Measurements from ENCODE around the gene NPBWR2.

- TF ChIP-seq NCOR1 (IDR thresholded peaks at IDR 0.05) (no peak), POLR2A (conservative IDR thresholded peaks at IDR 0.05) (no peak), ARID3A (IDR thresholded peaks at IDR 0.05; ENCODE audit: borderline replicate concordance, low read depth, low read length) (no peak), MAFF (IDR thresholded peaks at IDR 0.05; ENCODE audit: low read length) (no peak), WHSC1 (IDR thresholded peaks at IDR 0.05; ENCODE audit: low read length) (no peak), ZNF24 (IDR thresholded peaks at IDR 0.05) (no peak), RAD21 (CRISPR knock-in tag; conservative IDR thresholded peaks at IDR 0.05 in 1 of 2, IDR thresholded peaks at IDR 0.05 in 1 of 2) (no peak), ZC3H11A (IDR thresholded peaks at IDR 0.05; ENCODE audit: low read depth, low read length) (no peak), ZNF280A (IDR thresholded peaks at IDR 0.05; ENCODE audit: low read depth, partially characterized antibody) (no peak), ZNF707 (CRISPR knock-in tag; conservative IDR thresholded peaks at IDR 0.05) (no peak), SRF (CRISPR knock-in tag; IDR thresholded peaks at IDR 0.05) (no peak), YY1 (IDR thresholded peaks at IDR 0.05; ENCODE audit: borderline replicate concordance in 1 of 3, control insufficient read depth in 1 of 3, extremely low read depth in 1 of 3, insufficient read depth in 3 of 3, insufficient read length in 1 of 3, insufficient replicate concordance in 2 of 3, low read depth in 1 of 3, low read length in 2 of 3) (no peak), CTCF (IDR thresholded peaks at IDR 0.05 in 2 of 3, conservative IDR thresholded peaks at IDR 0.05 in 1 of 3; ENCODE audit: insufficient read depth in 2 of 3, low read depth in 1 of 3, low read length in 3 of 3) (no peak), NFIC (IDR thresholded peaks at IDR 0.05) (no peak)
These were observed 39.5 kb downstream of the NPBWR2 start for GRCh38 chr20:64067733-64068307.
